Suppressor macrophage (primary cell): ENCODE results near the gene XIRP2.

Experiments used
- DNase-seq, 4 experiments: peaks; one replicate each; pipeline ENCODE4 v3.0.0-alpha.2; 2020 to 2022

Gene XIRP2

DNA sequence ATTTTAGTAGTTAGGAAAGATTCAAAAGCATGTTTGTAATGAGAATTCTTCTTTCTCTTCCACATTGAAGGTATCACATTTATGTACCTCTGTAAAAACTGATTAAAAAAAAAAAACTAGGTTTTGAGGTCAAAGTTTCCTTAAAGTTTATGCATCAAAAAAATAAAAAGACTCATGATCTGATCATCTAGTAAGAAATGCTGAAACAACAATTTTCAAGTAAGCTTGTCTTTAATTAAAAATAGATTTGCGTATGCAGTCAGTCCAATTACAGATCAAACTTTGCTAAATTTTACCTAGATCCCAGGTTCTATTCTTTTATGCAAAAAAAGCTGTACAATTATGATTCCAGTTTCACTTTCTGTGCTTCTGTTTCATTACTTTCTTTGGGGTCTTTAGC is 409.0 kb downstream of the XIRP2 start:
- no peak for DNase-seq

DNA sequence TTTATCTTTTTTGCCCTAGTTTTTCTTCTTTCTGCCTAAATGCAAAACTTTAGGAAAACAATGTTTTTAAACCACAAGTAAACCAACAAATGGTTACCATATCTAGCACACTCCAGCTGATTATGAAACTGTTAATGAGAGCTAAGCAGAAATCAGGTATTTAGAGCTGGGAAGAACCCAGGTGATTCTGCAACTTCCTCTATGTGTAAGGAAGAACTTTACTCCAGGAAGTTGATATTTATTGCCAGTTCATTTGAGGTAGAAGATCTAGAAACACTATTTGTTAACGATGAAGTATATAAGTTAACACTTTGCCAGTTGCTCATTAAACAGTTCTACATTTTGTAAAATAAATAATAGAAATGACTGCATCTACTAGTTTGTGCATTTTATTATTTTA is 409.7 kb downstream of the XIRP2 start:
- peak in 1 of 4 experiments; percentile 8 for DNase-seq
